Pancreas (tissue), 10 donors: Measurements from ENCODE around the gene HSPA12A. TPM values are rescaled to one million over a fixed set of nuclear protein-coding genes. Genes with fewer than 3 reads are reported as not detected.

ENCODE experiments used
- ATAC-seq, 4 donors: fragments of 200-7000 bp; cut with Tn5 transposase; one replicate each; pipeline versions ENCODE4 v1.8.0 to v1.9.1; 2020; ENCODE audit warnings: mild to moderate bottlenecking in 4 of 4, moderate library complexity in 4 of 4
- DNase-seq, 6 donors: peaks; one replicate each; pipeline ENCODE4 v3.0.0-alpha.2; 2020
- FAIRE-seq: peaks from 2 replicates; lab custom pipeline; 2012; peaks lifted over from hg19 to GRCh38; lab: Jason Lieb, UNC
- H3K27ac ChIP-seq, 4 donors: fragments of 200-600 bp; sonication (generic); 1 replicate in 3 of 4; 2 replicates in 1 of 4; pipeline versions ENCODE4 v1.5.0 to v1.8.0; 2020
- H3K27me3 ChIP-seq, 4 donors: fragments of 200-600 bp; one replicate each; pipeline ENCODE4 v1.8.0; 2021
- H3K36me3 ChIP-seq, 3 donors: fragments of 200-600 bp; sonication (generic) in 1 of 3; one replicate each; pipeline versions ENCODE4 v1.5.0 to v1.8.0; 2020 to 2021
- H3K4me1 ChIP-seq, 3 donors: fragments of 200-600 bp; one replicate each; pipeline ENCODE4 v1.8.0; 2021
- H3K4me3 ChIP-seq, 4 donors: fragments of 200-600 bp; sonication (generic) in 2 of 4; one replicate each; pipeline versions ENCODE4 v1.5.0 to v1.8.0; 2020 to 2021
- H3K9me3 ChIP-seq, 4 donors: fragments of 200-600 bp; one replicate each; pipeline ENCODE4 v1.8.0; 2021
- CTCF ChIP-seq, 4 donors: fragments of 200-600 bp; sonication (generic) in 3 of 4; IDR thresholded peaks; one replicate each; pipeline versions ENCODE4 v1.5.0 to v1.8.0; 2021; ENCODE audit warnings: antibody characterized with exemption in 4 of 4
- WGBS, 2 donors: extraction: QIAGEN DNeasy Blood & Tissue Kit; methylation state at CpG; one replicate each; pipeline ENCODE4 v1.1.7; 2013; 5-methylcytosine and 5-hydroxymethylcytosine counted together
- intact Hi-C, 3 donors: fragments of 100-400 bp; cut with DNase I; formaldehyde crosslinking; loops; one replicate each; pipeline versions ENCODE4 v1.11.1 to v1.14.2; 2022
- polyA plus RNA-seq, 2 donors: library from polyadenylated mRNA; stranded (reverse); fragments of 200-250 nt; gene quantifications; one replicate each; pipeline ENCODE4 v1.2.3, GENCODE V29; 2013
- total RNA-seq, 6 donors: library from RNA; stranded (reverse); fragmentation: NEBNext Ultra II Directional in 4 of 6; extraction: Animal tissue kit (Norgen Biotek cat#: 25700) in 4 of 6; gene quantifications; one replicate each; pipeline versions ENCODE4 v1.2.1 to v1.2.4, GENCODE V29; 2021 to 2023
- donor health status: healthy with polysubstance abuse.
- donor health status: DM: no; HTN: no; CAD: no; lungs with moderate emphysema.
- donor health status: DM: no; HTN: no; CAD: no.
- donor health status: control.
- donor health status: control.
- donor health status: Bipolar disorder and iron deficiency.
- donor health status: DM: yes; HTN: yes; CAD: no.
- donor health status: DM: no; HTN: no; CAD: no.
- donor health status: DM: no; HTN: no; CAD: no.
- donor health status: DM: yes; HTN: yes; CAD: no.

The HSPA12A gene
- total and polyA plus RNA-seq, 8 donors = 2.7 to 8.2 (median 4.0) TPM

GRCh38 chr10:116785867-116786266, 43.5 kb upstream of the HSPA12A start:
- no peaks in the 10 kb centered on the region for H3K9me3 ChIP-seq
- WGBS, 2 donors = 84 to 85% methylated on average over 8 of the region's 8 CpGs
- ATAC-seq (no peak), DNase-seq (no peak), FAIRE-seq (no peak)
- no peak overlapping the region for H3K27ac ChIP-seq
- no peak overlapping the region for H3K4me3 ChIP-seq
- intact Hi-C loops = loop anchor here in 2 of 3 donors (2.0 to 5.0 kb wide), 2 partner anchors 103 to 104 kb away; no protein-coding TSS in a partner anchor
- no peaks in the 10 kb centered on the region for H3K36me3 ChIP-seq
- no peak for TF ChIP-seq CTCF (IDR thresholded peaks at IDR 0.05)
- H3K4me1 ChIP-seq = no peaks in the 10 kb centered on the region
- no peaks in the 10 kb centered on the region for H3K27me3 ChIP-seq

GRCh38 chr10:116785282-116785681, 42.9 kb upstream of the HSPA12A start:
- 81 to 84% methylated on average over 11 of the region's 11 CpGs for WGBS, 2 donors
- ATAC-seq = no peak
- no peak overlapping the region for H3K27ac ChIP-seq
- no peaks in the 10 kb centered on the region for H3K27me3 ChIP-seq
- no peak for FAIRE-seq
- no peaks in the 10 kb centered on the region for H3K36me3 ChIP-seq
- DNase-seq = no peak
- no peaks in the 10 kb centered on the region for H3K4me1 ChIP-seq
- H3K9me3 ChIP-seq = no peaks in the 10 kb centered on the region
- H3K4me3 ChIP-seq = no peak overlapping the region
- intact Hi-C loops = loop anchor here in 2 of 3 donors (2.0 to 5.0 kb wide), 2 partner anchors 102 to 103 kb away; no protein-coding TSS in a partner anchor
- no peak for TF ChIP-seq CTCF (IDR thresholded peaks at IDR 0.05)

- intact Hi-C loops = loop anchor here in 2 of 3 donors (2.0 to 5.0 kb wide), 2 partner anchors 102 kb away; no protein-coding TSS in a partner anchor
- TF ChIP-seq CTCF (IDR thresholded peaks at IDR 0.05) = no peak
- ATAC-seq = no peak
- Histone ChIP-seq H3K4me1 (no peaks in the 10 kb centered on the region), H3K4me3 (no peak overlapping the region), H3K9me3 (no peaks in the 10 kb centered on the region), H3K27ac (no peak overlapping the region), H3K27me3 (no peaks in the 10 kb centered on the region), H3K36me3 (no peaks in the 10 kb centered on the region)
- WGBS, 2 donors = 94% methylated on average over 7 of the region's 7 CpGs
- no peak for FAIRE-seq
- DNase-seq = no peak
Measured at GRCh38 chr10:116784651-116785050, 42.3 kb upstream of the HSPA12A start.

GRCh38 chr10:116784035-116784434, 41.7 kb upstream of the HSPA12A start:
- WGBS, 2 donors = 85 to 92% methylated on average over 3 of the region's 3 CpGs
- ATAC-seq (no peak), FAIRE-seq (no peak), DNase-seq (no peak)
- Histone ChIP-seq H3K27ac (no peak overlapping the region), H3K27me3 (no peaks in the 10 kb centered on the region), H3K4me1 (no peaks in the 10 kb centered on the region), H3K4me3 (no peak overlapping the region), H3K9me3 (no peaks in the 10 kb centered on the region), H3K36me3 (no peaks in the 10 kb centered on the region)
- TF ChIP-seq CTCF (IDR thresholded peaks at IDR 0.05) = no peak
- intact Hi-C loops = loop anchor here in 1 of 3 donors (2.0 kb wide), 1 partner anchor 101 kb away; no protein-coding TSS in a partner anchor

- H3K4me3 ChIP-seq = no peak overlapping the region
Measured at GRCh38 chr10:116783011-116783655, 40.8 kb upstream of the HSPA12A start.

More at GRCh38 chr10:116783011-116783655, 40.8 kb upstream of the HSPA12A start:
- 63 to 68% methylated on average over 13 of the region's 13 CpGs for WGBS, 2 donors
- TF ChIP-seq CTCF (IDR thresholded peaks at IDR 0.05) = no peak
- Histone ChIP-seq H3K36me3 (no peaks in the 10 kb centered on the region), H3K27me3 (no peaks in the 10 kb centered on the region), H3K27ac (no peak overlapping the region), H3K4me1 (no peaks in the 10 kb centered on the region), H3K9me3 (no peaks in the 10 kb centered on the region)
- no peak for DNase-seq
- ATAC-seq = no peak
- no peak for FAIRE-seq
- intact Hi-C loops = no loop called here
